ENCODE data around the gene PAPOLB. TPM values are rescaled to one million over a fixed set of nuclear protein-coding genes. Genes with fewer than 3 reads are reported as not detected.

PAPOLB gene
- total and polyA plus RNA-seq, 4 donors = 0.01 to 1.9 (median 0.14) TPM

DNA sequence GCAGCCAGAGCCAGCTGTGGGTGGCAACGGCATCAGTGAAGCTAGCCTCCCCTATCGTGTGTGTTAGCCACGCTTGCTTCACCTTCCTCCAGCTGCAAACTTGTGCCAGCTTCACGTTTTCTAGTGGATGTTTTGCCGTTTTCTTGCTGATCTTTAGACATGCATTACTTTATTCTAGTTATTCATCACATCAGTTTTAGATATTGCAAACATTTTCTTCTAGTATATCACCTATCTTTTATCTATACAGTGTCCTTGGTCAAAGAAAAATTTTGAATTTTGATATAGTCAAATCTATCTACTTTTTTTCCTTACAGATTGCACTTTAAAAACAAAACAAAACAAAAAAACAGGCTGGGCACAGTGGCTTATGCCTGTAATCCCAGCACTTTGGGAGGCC, 6.7 kb upstream of the PAPOLB start:
- Histone ChIP-seq H3K36me3 (ENCODE audit: control insufficient read depth in 4 of 4, insufficient read depth in 4 of 4, low read length in 4 of 4) (peaks cover 0 to 5% (median under 1%) of the 10 kb centered on the region in 4 donors), H3K9me3 (ENCODE audit: control insufficient read depth in 4 of 4, insufficient read depth in 3 of 4, low read length in 3 of 4) (peaks cover 0 to 5% (median 3%) of the 10 kb centered on the region in 4 donors), H3K27me3 (ENCODE audit: control insufficient read depth in 3 of 3, insufficient read depth in 3 of 3, low read length in 2 of 3) (no peaks in the 10 kb centered on the region), H3K9ac (ENCODE audit: insufficient read depth in 1 of 2, low read length in 2 of 2) (no peak overlapping the region), H3K4me1 (ENCODE audit: control insufficient read depth in 5 of 5, insufficient read depth in 5 of 5, low read length in 5 of 5) (peaks cover 0 to 29% (median 10%) of the 10 kb centered on the region in 5 donors), H3K27ac (ENCODE audit: low read depth in 1 of 2, low read length in 1 of 2) (no peak overlapping the region), H3K4me3 (no peak overlapping the region)
- no peak for ATAC-seq (ENCODE audit: insufficient read depth, low FRiP score)
- TF ChIP-seq, protein P1, sequence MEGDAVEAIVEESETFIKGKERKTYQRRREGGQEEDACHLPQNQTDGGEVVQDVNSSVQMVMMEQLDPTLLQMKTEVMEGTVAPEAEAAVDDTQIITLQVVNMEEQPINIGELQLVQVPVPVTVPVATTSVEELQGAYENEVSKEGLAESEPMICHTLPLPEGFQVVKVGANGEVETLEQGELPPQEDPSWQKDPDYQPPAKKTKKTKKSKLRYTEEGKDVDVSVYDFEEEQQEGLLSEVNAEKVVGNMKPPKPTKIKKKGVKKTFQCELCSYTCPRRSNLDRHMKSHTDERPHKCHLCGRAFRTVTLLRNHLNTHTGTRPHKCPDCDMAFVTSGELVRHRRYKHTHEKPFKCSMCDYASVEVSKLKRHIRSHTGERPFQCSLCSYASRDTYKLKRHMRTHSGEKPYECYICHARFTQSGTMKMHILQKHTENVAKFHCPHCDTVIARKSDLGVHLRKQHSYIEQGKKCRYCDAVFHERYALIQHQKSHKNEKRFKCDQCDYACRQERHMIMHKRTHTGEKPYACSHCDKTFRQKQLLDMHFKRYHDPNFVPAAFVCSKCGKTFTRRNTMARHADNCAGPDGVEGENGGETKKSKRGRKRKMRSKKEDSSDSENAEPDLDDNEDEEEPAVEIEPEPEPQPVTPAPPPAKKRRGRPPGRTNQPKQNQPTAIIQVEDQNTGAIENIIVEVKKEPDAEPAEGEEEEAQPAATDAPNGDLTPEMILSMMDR (IDR thresholded peaks at IDR 0.05; ENCODE audit: control extremely low read depth, extremely low read depth) = no peak
- WGBS, 2 donors = 94 to 95% methylated on average over 5 of the region's 5 CpGs
- DNase-seq = no peak

- no peak for ATAC-seq (ENCODE audit: insufficient read depth, low FRiP score)
- DNase-seq = no peak
- Histone ChIP-seq H3K27ac (ENCODE audit: low read depth in 1 of 2, low read length in 1 of 2) (no peak overlapping the region), H3K9ac (ENCODE audit: insufficient read depth in 1 of 2, low read length in 2 of 2) (no peak overlapping the region), H3K27me3 (ENCODE audit: control insufficient read depth in 3 of 3, insufficient read depth in 3 of 3, low read length in 2 of 3) (no peaks in the 10 kb centered on the region), H3K36me3 (ENCODE audit: control insufficient read depth in 4 of 4, insufficient read depth in 4 of 4, low read length in 4 of 4) (peaks cover 0 to 3% (median 0%) of the 10 kb centered on the region in 4 donors), H3K4me3 (no peak overlapping the region), H3K9me3 (ENCODE audit: control insufficient read depth in 4 of 4, insufficient read depth in 3 of 4, low read length in 3 of 4) (peaks cover 0 to 10% (median 4%) of the 10 kb centered on the region in 4 donors), H3K4me1 (ENCODE audit: control insufficient read depth in 5 of 5, insufficient read depth in 5 of 5, low read length in 5 of 5) (peaks cover 0 to 12% (median under 1%) of the 10 kb centered on the region in 5 donors)
- WGBS, 2 donors = 80 to 84% methylated on average over 9 of the region's 9 CpGs
- TF ChIP-seq, protein P1 (IDR thresholded peaks at IDR 0.05; ENCODE audit: control extremely low read depth, extremely low read depth) = no peak
Measured at GRCh38 chr7:4866528-4867496, 5.0 kb upstream of the PAPOLB start.

DNA sequence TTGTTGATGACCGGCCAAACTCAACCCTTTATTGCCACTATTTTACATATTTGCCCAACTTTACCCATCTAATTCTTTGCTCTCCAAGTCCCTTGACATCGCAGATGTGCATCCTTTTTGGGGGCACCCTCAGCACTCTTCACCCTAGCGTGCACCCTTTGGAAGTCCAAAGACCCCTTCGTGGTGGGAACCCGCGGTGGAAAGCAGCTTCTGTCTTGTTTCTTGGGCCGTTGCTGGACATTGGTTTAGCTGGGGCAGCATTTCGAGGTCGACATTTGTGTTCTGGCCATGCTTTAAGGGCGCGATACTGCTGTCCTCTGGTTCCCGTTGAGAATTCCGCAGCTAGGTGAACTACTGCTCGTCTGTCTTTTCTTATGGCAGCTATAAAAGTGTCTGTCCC, 326 bp upstream of the PAPOLB start:
- Histone ChIP-seq H3K27me3 (ENCODE audit: control insufficient read depth in 3 of 3, insufficient read depth in 3 of 3, low read length in 2 of 3) (no peaks in the 10 kb centered on the region), H3K9me3 (ENCODE audit: control insufficient read depth in 4 of 4, insufficient read depth in 3 of 4, low read length in 3 of 4) (peaks cover 0 to 12% (median 4%) of the 10 kb centered on the region in 4 donors), H3K36me3 (ENCODE audit: control insufficient read depth in 4 of 4, insufficient read depth in 4 of 4, low read length in 4 of 4) (peaks cover 0 to 2% (median 0%) of the 10 kb centered on the region in 4 donors), H3K27ac (ENCODE audit: low read depth in 1 of 2, low read length in 1 of 2) (no peak overlapping the region), H3K9ac (ENCODE audit: insufficient read depth in 1 of 2, low read length in 2 of 2) (no peak overlapping the region), H3K4me3 (no peak overlapping the region), H3K4me1 (ENCODE audit: control insufficient read depth in 5 of 5, insufficient read depth in 5 of 5, low read length in 5 of 5) (no peaks in the 10 kb centered on the region)
- DNase-seq (no peak), ATAC-seq (ENCODE audit: insufficient read depth, low FRiP score) (no peak)
- TF ChIP-seq, protein P1 (IDR thresholded peaks at IDR 0.05; ENCODE audit: control extremely low read depth, extremely low read depth) = no peak
- 90% methylated on average over 14 of the region's 14 CpGs for WGBS, 2 donors
